Posterior vena cava (tissue), 2 donors: ENCODE results near the gene RARS2. TPM values are rescaled to one million over a fixed set of nuclear protein-coding genes. Genes with fewer than 3 reads are reported as not detected.

ENCODE experiments used
- total RNA-seq, 2 donors: library from RNA; stranded (reverse); fragmentation: NEBNext Ultra II Directional; extraction: Animal tissue kit (Norgen Biotek cat#: 25700); gene quantifications; one replicate each; pipeline ENCODE4 v1.2.1, GENCODE V29; 2021
- donor health status: DM: yes; HTN: yes; CAD: no.
- donor health status: DM: yes; HTN: yes; CAD: no.

The RARS2 gene
- total RNA-seq, 2 donors from 2014 or later: 40.1 to 40.9 TPM

Other genes starting within 250 kb of the RARS2 start
- 1 to 10 TPM; 2.7 to 3.5 TPM for gene C6orf163, start 245.2 kb downstream of the RARS2 start, total RNA-seq
- under 1 TPM in 1 of 2 donors, not detected in 1; 0.48 TPM for gene CFAP206, start 182.0 kb downstream of the RARS2 start, total RNA-seq
- 10 to 100 TPM; 19.4 to 25.9 TPM for gene SLC35A1, start 117.0 kb downstream of the RARS2 start, total RNA-seq
- gene ORC3, start 148 bp upstream of the RARS2 start, total RNA-seq: 10 to 100 TPM; 16.0 to 18.3 TPM
- 10 to 100 TPM; 32.7 to 38.0 TPM for gene AKIRIN2, start 112.2 kb upstream of the RARS2 start, total RNA-seq